UCSD-AML1 (cell line): ENCODE results near the gene TOP3B.
"Not testable (repeated sequence)": the region's sequence is repeated elsewhere in the genome, so short reads cannot be mapped to it uniquely, and the experiment has no call there.

Experiments used
- DNase-seq: peaks from one replicate; lab custom pipeline; 2025; ENCODE audit not compliant: unreplicated experiment; lab: John Stamatoyannopoulos, UW

Gene TOP3B

GRCh38 chr22:21945453-21946261, 36.9 kb downstream of the TOP3B start:
- DNase-seq = no peak

GRCh38 chr22:21944871-21945270, 37.7 kb downstream of the TOP3B start:
- DNase-seq = no peak

- peak; percentile 35 for DNase-seq
These were observed 38.8 kb downstream of the TOP3B start for GRCh38 chr22:21943571-21944448.

GRCh38 chr22:21942407-21943343, 39.9 kb downstream of the TOP3B start:
- peak; percentile 94 for DNase-seq

- no peak for DNase-seq
These were observed 40.7 kb downstream of the TOP3B start for GRCh38 chr22:21941921-21942320.

GRCh38 chr22:21940521-21940920, 42.1 kb downstream of the TOP3B start:
- peak; percentile 90 for DNase-seq

- DNase-seq = not testable (repeated sequence)
These were observed 42.7 kb downstream of the TOP3B start for GRCh38 chr22:21939935-21940334.

GRCh38 chr22:21939461-21939913, 43.1 kb downstream of the TOP3B start:
- peak; percentile 60 for DNase-seq

GRCh38 chr22:21938906-21939305, 43.7 kb downstream of the TOP3B start:
- no peak for DNase-seq

- peak; percentile 97 for DNase-seq
These were observed 44.3 kb downstream of the TOP3B start for GRCh38 chr22:21938071-21938822.

GRCh38 chr22:21937821-21938070, 44.8 kb downstream of the TOP3B start:
- DNase-seq = no peak

GRCh38 chr22:21937041-21937820, 45.4 kb downstream of the TOP3B start:
- DNase-seq = no peak

GRCh38 chr22:21936151-21936775, 46.3 kb downstream of the TOP3B start:
- peak; percentile 72 for DNase-seq

GRCh38 chr22:21933910-21934309, 48.7 kb downstream of the TOP3B start:
- no peak for DNase-seq

- DNase-seq = no peak
These were observed 49.2 kb downstream of the TOP3B start for GRCh38 chr22:21933413-21933812.

- no peak for DNase-seq
These were observed 50.2 kb downstream of the TOP3B start for GRCh38 chr22:21932347-21932746.

GRCh38 chr22:21931056-21931455, 51.5 kb downstream of the TOP3B start:
- DNase-seq = no peak

GRCh38 chr22:21929253-21929652, 53.3 kb downstream of the TOP3B start:
- no peak for DNase-seq

GRCh38 chr22:21928048-21928447, 54.5 kb downstream of the TOP3B start:
- DNase-seq = no peak
